ENCODE results near the gene GCNT2. TPM values are rescaled to one million over a fixed set of nuclear protein-coding genes. Genes with fewer than 3 reads are reported as not detected.

The GCNT2 gene
- total RNA-seq, 1 experiment from 2014 or later, result 0.28 TPM

- intact Hi-C loops (cut with micrococcal nuclease; ENCODE audit: unreplicated experiment), result no loop called here
- no peaks in the 10 kb centered on the region for H3K9me3 ChIP-seq (ENCODE audit: low read depth, low read length, poor library complexity, severe bottlenecking)
- TF ChIP-seq CTCF (conservative IDR thresholded peaks at IDR 0.05; ENCODE audit: low read depth, low read length) (no peak), EZH2 (IDR thresholded peaks at IDR 0.05; ENCODE audit: borderline replicate concordance, low read depth, low read length, poor library complexity, severe bottlenecking) (no peak)
- ChIA-PET POLR2A (ENCODE audit: low non-redundant PET) (no interaction called here), CTCF (no interaction called here)
- DNase-seq (ENCODE audit: low spot score), result no peak
- no TSS peak for BruUV-seq (replicated peaks)
- no peaks in the 10 kb centered on the region for H3K4me1 ChIP-seq (ENCODE audit: insufficient read depth, low read length, poor library complexity, severe bottlenecking)
- H3K27ac ChIP-seq (ENCODE audit: low read depth, low read length, poor library complexity, severe bottlenecking), result no peak overlapping the region
- no peak overlapping the region for H3K4me3 ChIP-seq (ENCODE audit: low read depth, low read length, poor library complexity, severe bottlenecking)
- no peaks in the 10 kb centered on the region for H3K36me3 ChIP-seq (ENCODE audit: insufficient read depth, low read length, poor library complexity, severe bottlenecking)
- no peaks in the 10 kb centered on the region for H3K27me3 ChIP-seq (replicated peaks; ENCODE audit: insufficient read depth, low read depth, low read length, poor library complexity)
Observed at GRCh38 chr6:10535193-10535592, 14.0 kb downstream of the GCNT2 start.

GRCh38 chr6:10537726-10538125 is 16.6 kb downstream of the GCNT2 start:
- no TSS peak for BruUV-seq (replicated peaks)

GRCh38 chr6:10540073-10540746 is 19.1 kb downstream of the GCNT2 start:
- no peaks in the 10 kb centered on the region for H3K9me3 ChIP-seq (ENCODE audit: low read depth, low read length, poor library complexity, severe bottlenecking)
- H3K27me3 ChIP-seq (replicated peaks; ENCODE audit: insufficient read depth, low read depth, low read length, poor library complexity), result no peaks in the 10 kb centered on the region
- ChIA-PET CTCF (no interaction called here), POLR2A (ENCODE audit: low non-redundant PET) (no interaction called here)
- H3K36me3 ChIP-seq (ENCODE audit: insufficient read depth, low read length, poor library complexity, severe bottlenecking), result no peaks in the 10 kb centered on the region
- TF ChIP-seq EZH2 (IDR thresholded peaks at IDR 0.05; ENCODE audit: borderline replicate concordance, low read depth, low read length, poor library complexity, severe bottlenecking), result no peak
- no peak for TF ChIP-seq CTCF (conservative IDR thresholded peaks at IDR 0.05; ENCODE audit: low read depth, low read length)
- no peak overlapping the region for H3K4me3 ChIP-seq (ENCODE audit: low read depth, low read length, poor library complexity, severe bottlenecking)
- H3K4me1 ChIP-seq (ENCODE audit: insufficient read depth, low read length, poor library complexity, severe bottlenecking), result no peaks in the 10 kb centered on the region
- intact Hi-C loops (cut with micrococcal nuclease; ENCODE audit: unreplicated experiment), result no loop called here
- no peak for DNase-seq (ENCODE audit: low spot score)
- BruUV-seq (replicated peaks), result no TSS peak
- no peak overlapping the region for H3K27ac ChIP-seq (ENCODE audit: low read depth, low read length, poor library complexity, severe bottlenecking)

More at GRCh38 chr6:10537726-10538125, 16.6 kb downstream of the GCNT2 start:
- Histone ChIP-seq H3K4me3 (ENCODE audit: low read depth, low read length, poor library complexity, severe bottlenecking) (no peak overlapping the region), H3K4me1 (ENCODE audit: insufficient read depth, low read length, poor library complexity, severe bottlenecking) (no peaks in the 10 kb centered on the region), H3K36me3 (ENCODE audit: insufficient read depth, low read length, poor library complexity, severe bottlenecking) (no peaks in the 10 kb centered on the region), H3K27me3 (replicated peaks; ENCODE audit: insufficient read depth, low read depth, low read length, poor library complexity) (no peaks in the 10 kb centered on the region), H3K9me3 (ENCODE audit: low read depth, low read length, poor library complexity, severe bottlenecking) (no peaks in the 10 kb centered on the region), H3K27ac (ENCODE audit: low read depth, low read length, poor library complexity, severe bottlenecking) (no peak overlapping the region)
- POLR2A ChIA-PET (ENCODE audit: low non-redundant PET), result no interaction called here
- CTCF ChIA-PET, result no interaction called here
- DNase-seq (ENCODE audit: low spot score), result no peak
- intact Hi-C loops (cut with micrococcal nuclease; ENCODE audit: unreplicated experiment), result no loop called here
- TF ChIP-seq CTCF (conservative IDR thresholded peaks at IDR 0.05; ENCODE audit: low read depth, low read length) (no peak), EZH2 (IDR thresholded peaks at IDR 0.05; ENCODE audit: borderline replicate concordance, low read depth, low read length, poor library complexity, severe bottlenecking) (no peak)
